HCT116 (cell line): Measurements from ENCODE around the gene TJP3. TPM values are rescaled to one million over a fixed set of nuclear protein-coding genes. Genes with fewer than 3 reads are reported as not detected.

Source experiments
- ATAC-seq: fragments of 200-7000 bp; cut with Tn5 transposase; 2 replicates; pipeline ENCODE4 v1.9.1; 2020; ENCODE audit warnings: mild to moderate bottlenecking, moderate library complexity
- BruUV-seq: library from RNA; stranded (reverse); fragments of 400-500 nt; replicated peaks from 2 replicates; lab custom pipeline; 2021; lab: Mats Ljungman, UMichigan
- CTCF ChIA-PET: fragments of 300-600 bp; sonication (Branson Sonifier 250); formaldehyde crosslinking; loops from one replicate; lab custom pipeline; 2021; ENCODE audit warnings: antibody characterized with exemption; lab: Charles Lee
- POLR2A ChIA-PET: fragments of 300-600, 350-600 bp; sonication (Branson Sonifier 250); formaldehyde crosslinking; loops from one replicate; lab custom pipeline; 2021; ENCODE audit warnings: antibody characterized with exemption; lab: Charles Lee
- RAD21 ChIA-PET, 2 experiments: fragments of 300-600 bp; sonication (Branson Sonifier 250); formaldehyde crosslinking; loops; one replicate each; lab custom pipeline; 2023; ENCODE audit warnings: low total read pairs in 2 of 2; ENCODE audit not compliant: uncharacterized antibody in 2 of 2, unreplicated experiment in 2 of 2, low non-redundant PET in 1 of 2; lab: Charles Lee
- DNase-seq: peaks from one replicate; pipeline ENCODE4 v3.0.0-alpha.2; 2010; ENCODE audit warnings: low read depth, low spot score
- H2AFZ ChIP-seq: fragments of 200-600 bp; shearing (Covaris generic), sonication (generic); 2 replicates; pipeline ENCODE4 v1.6.1; 2017; ENCODE audit warnings: low read depth, mixed run types, mixed read lengths, antibody characterized with exemption, low read length; ENCODE audit not compliant: poor library complexity, severe bottlenecking
- H3K27ac ChIP-seq: 2 replicates; pipeline ENCODE4 v1.5.1; 2012; ENCODE audit warnings: low read depth, low read length
- H3K27me3 ChIP-seq: fragments of 200-600 bp; sonication (generic); 2 replicates; pipeline ENCODE4 v1.6.1; 2016; ENCODE audit warnings: mixed run types, low read length, mixed read lengths; ENCODE audit not compliant: insufficient read depth
- H3K36me3 ChIP-seq, 2 experiments: fragments of 200-500 bp in 1 of 2; fragments of 200-600 bp in 1 of 2; sonication (Bioruptor generic) in 1 of 2; sonication (generic) in 1 of 2; 2 replicates each; pipeline versions ENCODE4 v1.5.1 to v1.6.1; 2014 to 2016; ENCODE audit warnings: low read length in 2 of 2, inconsistent platforms in 1 of 2, mixed read lengths in 1 of 2, mixed run types in 1 of 2; ENCODE audit not compliant: insufficient read depth in 2 of 2, control insufficient read depth in 1 of 2
- H3K4me1 ChIP-seq, 2 experiments: fragments of 200-600 bp in 1 of 2; sonication (generic) in 1 of 2; 2 replicates each; pipeline versions ENCODE4 v1.5.1 to v1.6.1; 2012 to 2017; ENCODE audit warnings: low read length in 2 of 2, inconsistent platforms in 1 of 2, mild to moderate bottlenecking in 1 of 2, mixed read lengths in 1 of 2, mixed run types in 1 of 2, moderate library complexity in 1 of 2; ENCODE audit not compliant: insufficient read depth in 2 of 2, control insufficient read depth in 1 of 2
- H3K4me2 ChIP-seq: fragments of 200-600 bp; sonication (generic); 2 replicates; pipeline ENCODE4 v1.6.1; 2017; ENCODE audit warnings: mixed run types, low read length, mixed read lengths
- H3K4me3 ChIP-seq, 2 experiments: fragments of 200-600 bp in 1 of 2; sonication (generic) in 1 of 2; replicated peaks in 1 of 2; 2 replicates each; pipeline ENCODE4 v1.5.1; 2011 to 2016; ENCODE audit warnings: low read length in 2 of 2, control low read depth in 1 of 2, low read depth in 1 of 2, mild to moderate bottlenecking in 1 of 2, mixed read lengths in 1 of 2, mixed run types in 1 of 2
- H3K79me2 ChIP-seq: fragments of 200-600 bp; sonication (generic); 2 replicates; pipeline ENCODE4 v1.6.1; 2017; ENCODE audit warnings: mild to moderate bottlenecking, mixed run types, low read length, moderate library complexity, mixed read lengths; ENCODE audit not compliant: insufficient read depth
- H3K9ac ChIP-seq: fragments of 200-600 bp; sonication (generic); 2 replicates; pipeline ENCODE4 v1.6.1; 2016; ENCODE audit warnings: low read length, mixed read lengths
- H3K9me2 ChIP-seq: fragments of 200-600 bp; sonication (generic), shearing (Covaris generic); 2 replicates; pipeline ENCODE4 v1.6.1; 2017; ENCODE audit warnings: mixed run types, mild to moderate bottlenecking, moderate library complexity; ENCODE audit not compliant: insufficient read depth
- H3K9me3 ChIP-seq, 2 experiments: fragments of 200-500 bp in 1 of 2; fragments of 200-600 bp in 1 of 2; sonication (Bioruptor generic) in 1 of 2; sonication (generic) in 1 of 2; 2 replicates each; pipeline ENCODE4 v1.6.1; 2014 to 2017; ENCODE audit warnings: low read length in 2 of 2, mixed read lengths in 2 of 2, inconsistent platforms in 1 of 2, low read depth in 1 of 2, mild to moderate bottlenecking in 1 of 2, mixed run types in 1 of 2, moderate library complexity in 1 of 2; ENCODE audit not compliant: control insufficient read depth in 1 of 2, insufficient read depth in 1 of 2
- H4K20me1 ChIP-seq: fragments of 200-600 bp; sonication (generic), shearing (Covaris generic); 2 replicates; pipeline ENCODE4 v1.6.1; 2017; ENCODE audit warnings: mixed run types, mild to moderate bottlenecking, moderate library complexity; ENCODE audit not compliant: insufficient read depth
- CBX3 ChIP-seq: IDR thresholded peaks from 2 replicates; pipeline ENCODE4 v1.6.1; 2012; ENCODE audit warnings: low read depth
- JUND ChIP-seq: IDR thresholded peaks from 2 replicates; pipeline ENCODE4 v1.6.1; 2012
- POLR2AphosphoS5 ChIP-seq: IDR thresholded peaks from 2 replicates; pipeline ENCODE4 v1.6.1; 2011; ENCODE audit warnings: mild to moderate bottlenecking, low read depth, low read length, moderate library complexity
- RAD21 ChIP-seq: IDR thresholded peaks from 2 replicates; pipeline ENCODE4 v1.6.1; 2012; ENCODE audit warnings: low read depth, mild to moderate bottlenecking
- SIN3A ChIP-seq: IDR thresholded peaks from 2 replicates; pipeline ENCODE4 v1.6.1; 2012; ENCODE audit warnings: low read depth
- YY1 ChIP-seq: IDR thresholded peaks from 2 replicates; pipeline ENCODE4 v1.6.1; 2011; ENCODE audit warnings: low read length, low read depth, moderate library complexity, mild to moderate bottlenecking; ENCODE audit not compliant: insufficient replicate concordance; ENCODE audit errors: extremely low read depth
- intact Hi-C: fragments of 100-400 bp; cut with micrococcal nuclease; formaldehyde crosslinking; loops from 2 replicates; pipeline ENCODE4 v1.10.0; 2022
- total RNA-seq: library from RNA; stranded (reverse); gene quantifications from one replicate; pipeline ENCODE4 v1.2.1, GENCODE V29; 2021; ENCODE audit not compliant: unreplicated experiment
- TF ChIP-seq, protein P1 (sequence below): IDR thresholded peaks from 2 replicates; pipeline ENCODE4 v1.6.1; 2012; ENCODE audit warnings: low read depth
- TF ChIP-seq, protein P2 (sequence below): IDR thresholded peaks from 2 replicates; pipeline ENCODE4 v1.6.1; 2012

The TJP3 gene
- total RNA-seq, 1 experiment from 2014 or later, result 69.6 TPM

DNA sequence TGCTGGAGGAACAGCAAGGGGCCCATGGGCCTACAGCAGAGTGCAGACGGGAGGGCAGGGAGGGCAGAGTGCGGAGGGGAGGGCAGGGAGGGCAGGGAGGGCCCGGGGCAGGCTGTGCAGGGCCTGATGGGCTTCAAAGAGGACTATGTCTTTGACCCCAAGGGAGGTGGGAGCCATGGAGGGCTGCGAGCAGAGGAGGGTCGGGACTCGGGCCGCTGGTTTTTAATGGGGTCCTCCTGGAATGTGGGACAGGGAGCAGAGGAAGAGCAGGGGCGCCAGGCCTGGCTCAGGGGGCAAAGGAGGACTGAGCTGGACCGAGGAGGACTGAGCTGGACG lies 11.6 kb upstream of the TJP3 start (continued):
- TF ChIP-seq, protein P1, sequence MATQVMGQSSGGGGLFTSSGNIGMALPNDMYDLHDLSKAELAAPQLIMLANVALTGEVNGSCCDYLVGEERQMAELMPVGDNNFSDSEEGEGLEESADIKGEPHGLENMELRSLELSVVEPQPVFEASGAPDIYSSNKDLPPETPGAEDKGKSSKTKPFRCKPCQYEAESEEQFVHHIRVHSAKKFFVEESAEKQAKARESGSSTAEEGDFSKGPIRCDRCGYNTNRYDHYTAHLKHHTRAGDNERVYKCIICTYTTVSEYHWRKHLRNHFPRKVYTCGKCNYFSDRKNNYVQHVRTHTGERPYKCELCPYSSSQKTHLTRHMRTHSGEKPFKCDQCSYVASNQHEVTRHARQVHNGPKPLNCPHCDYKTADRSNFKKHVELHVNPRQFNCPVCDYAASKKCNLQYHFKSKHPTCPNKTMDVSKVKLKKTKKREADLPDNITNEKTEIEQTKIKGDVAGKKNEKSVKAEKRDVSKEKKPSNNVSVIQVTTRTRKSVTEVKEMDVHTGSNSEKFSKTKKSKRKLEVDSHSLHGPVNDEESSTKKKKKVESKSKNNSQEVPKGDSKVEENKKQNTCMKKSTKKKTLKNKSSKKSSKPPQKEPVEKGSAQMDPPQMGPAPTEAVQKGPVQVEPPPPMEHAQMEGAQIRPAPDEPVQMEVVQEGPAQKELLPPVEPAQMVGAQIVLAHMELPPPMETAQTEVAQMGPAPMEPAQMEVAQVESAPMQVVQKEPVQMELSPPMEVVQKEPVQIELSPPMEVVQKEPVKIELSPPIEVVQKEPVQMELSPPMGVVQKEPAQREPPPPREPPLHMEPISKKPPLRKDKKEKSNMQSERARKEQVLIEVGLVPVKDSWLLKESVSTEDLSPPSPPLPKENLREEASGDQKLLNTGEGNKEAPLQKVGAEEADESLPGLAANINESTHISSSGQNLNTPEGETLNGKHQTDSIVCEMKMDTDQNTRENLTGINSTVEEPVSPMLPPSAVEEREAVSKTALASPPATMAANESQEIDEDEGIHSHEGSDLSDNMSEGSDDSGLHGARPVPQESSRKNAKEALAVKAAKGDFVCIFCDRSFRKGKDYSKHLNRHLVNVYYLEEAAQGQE, result no peak
- TF ChIP-seq JUND, result no peak

DNA sequence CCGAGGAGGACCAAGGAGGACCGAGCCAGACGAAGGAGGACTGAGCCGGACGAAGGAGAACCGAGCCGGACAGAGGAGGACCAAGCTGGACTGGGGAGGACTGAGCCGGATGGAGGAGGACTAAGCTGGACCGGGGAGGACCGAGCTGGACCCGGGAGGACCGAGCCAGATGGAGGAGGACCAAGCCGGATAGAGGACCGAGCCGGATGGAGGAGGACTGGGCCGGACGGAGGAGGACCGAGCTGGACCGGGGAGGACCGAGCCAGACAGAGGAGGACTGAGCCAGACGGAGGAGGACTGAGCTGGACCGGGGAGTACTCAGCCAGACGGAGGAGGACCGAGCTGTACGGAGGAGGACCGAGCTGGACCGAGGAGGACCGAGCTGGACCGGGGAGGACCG lies 11.1 kb upstream of the TJP3 start:
- no peak for DNase-seq
- Histone ChIP-seq H3K4me1 (peaks cover 2 to 16% of the 10 kb centered on the region in 2 experiments; a peak in 2 of 4 replicates), H3K27ac (no peak overlapping the region), H2AFZ (no peak overlapping the region), H3K36me3 (no peaks in the 10 kb centered on the region; a peak in 1 of 4 replicates), H3K27me3 (no peaks in the 10 kb centered on the region), H3K9ac (no peak overlapping the region), H3K4me2 (no peak overlapping the region), H4K20me1 (no peaks in the 10 kb centered on the region), H3K79me2 (peaks cover 62% of the 10 kb centered on the region), H3K9me3 (no peaks in the 10 kb centered on the region), H3K9me2 (no peaks in the 10 kb centered on the region), H3K4me3 (no peak overlapping the region)
- no peak for ATAC-seq
- intact Hi-C loops, result no loop called here
- POLR2A ChIA-PET, result no interaction called here
- RAD21 ChIA-PET, result no interaction called here
- TF ChIP-seq CBX3, result no peak
- TF ChIP-seq YY1, result no peak
- no peak for TF ChIP-seq POLR2AphosphoS5
- TF ChIP-seq RAD21, result no peak
- TF ChIP-seq SIN3A, result no peak
- TF ChIP-seq, protein P2, sequence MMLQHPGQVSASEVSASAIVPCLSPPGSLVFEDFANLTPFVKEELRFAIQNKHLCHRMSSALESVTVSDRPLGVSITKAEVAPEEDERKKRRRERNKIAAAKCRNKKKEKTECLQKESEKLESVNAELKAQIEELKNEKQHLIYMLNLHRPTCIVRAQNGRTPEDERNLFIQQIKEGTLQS, result no peak
- CTCF ChIA-PET, result interaction anchor here (1.2 kb wide), 1 partner anchor 22 kb away, joined by 3 read pairs; no protein-coding TSS in a partner anchor
- BruUV-seq, result no TSS peak
